Cardiac muscle cell (in vitro differentiated cells and primary cell): Measurements from ENCODE around the gene RIPOR2. TPM values are rescaled to one million over a fixed set of nuclear protein-coding genes. Genes with fewer than 3 reads are reported as not detected.

Experiments used
- DNase-seq, 2 donors: peaks; one replicate each; pipeline versions ENCODE4 v3.0.0 to v3.0.0-alpha.2; 2010 to 2017; ENCODE audit warnings: low read depth in 1 of 2, low spot score in 1 of 2
- H3K27ac ChIP-seq: fragments of 200-600 bp; sonication (generic); 2 replicates; pipeline ENCODE4 v1.5.1; 2016
- H3K27me3 ChIP-seq: fragments of 200-600 bp; sonication (generic); 2 replicates; pipeline ENCODE4 v1.6.0; 2016; ENCODE audit warnings: control low read depth
- H3K36me3 ChIP-seq: fragments of 200-600 bp; sonication (generic); 2 replicates; pipeline ENCODE4 v1.5.1; 2016; ENCODE audit warnings: control low read depth
- H3K4me1 ChIP-seq: fragments of 200-600 bp; sonication (generic); 2 replicates; pipeline ENCODE4 v1.8.1; 2017; ENCODE audit warnings: low read depth, mild to moderate bottlenecking, mixed run types
- H3K4me3 ChIP-seq: fragments of 200-600 bp; sonication (generic); 2 replicates; pipeline ENCODE4 v1.5.1; 2016; ENCODE audit warnings: mild to moderate bottlenecking
- H3K9me3 ChIP-seq: fragments of 200-600 bp; sonication (generic); 2 replicates; pipeline ENCODE4 v1.5.1; 2017; ENCODE audit warnings: low read depth, mild to moderate bottlenecking, control low read depth
- CTCF ChIP-seq: IDR thresholded peaks from 2 replicates; pipeline ENCODE4 v1.5.1; 2012; ENCODE audit warnings: low read depth, mild to moderate bottlenecking, low read length
- polyA plus RNA-seq: library from polyadenylated mRNA; unstranded; fragments of >200 nt; fragmentation: Nextera tagmentation; extraction: Ambion mirVana; gene quantifications from 2 replicates; pipeline ENCODE4 v1.2.1, GENCODE V29; 2016
- total RNA-seq: library from RNA; depleted of rRNA; stranded (reverse); fragments of >200 nt; gene quantifications from 2 replicates; pipeline ENCODE4 v1.2.3, GENCODE V29; 2016

Gene RIPOR2
- total and polyA plus RNA-seq, 2 experiments from 2014 or later: 2.2 to 6.9 TPM

GRCh38 chr6:24809728-24810127 lies 126.0 kb downstream of the RIPOR2 start:
- Histone ChIP-seq H3K9me3 (no peaks in the 10 kb centered on the region), H3K27ac (no peak overlapping the region), H3K4me3 (no peak overlapping the region), H3K27me3 (no peaks in the 10 kb centered on the region), H3K4me1 (no peaks in the 10 kb centered on the region), H3K36me3 (no peaks in the 10 kb centered on the region)
- DNase-seq: no peak
- no peak for TF ChIP-seq CTCF

- no peak for TF ChIP-seq CTCF
- Histone ChIP-seq H3K4me3 (no peak overlapping the region), H3K27me3 (no peaks in the 10 kb centered on the region), H3K27ac (no peak overlapping the region), H3K9me3 (no peaks in the 10 kb centered on the region), H3K4me1 (no peaks in the 10 kb centered on the region), H3K36me3 (no peaks in the 10 kb centered on the region)
- DNase-seq: no peak
Measured at GRCh38 chr6:24807584-24807983, 128.2 kb downstream of the RIPOR2 start.

GRCh38 chr6:24802271-24803059 lies 133.3 kb downstream of the RIPOR2 start:
- Histone ChIP-seq H3K36me3 (no peaks in the 10 kb centered on the region), H3K27me3 (no peaks in the 10 kb centered on the region), H3K27ac (no peak overlapping the region), H3K4me3 (no peak overlapping the region), H3K4me1 (peaks cover 21% of the 10 kb centered on the region), H3K9me3 (no peaks in the 10 kb centered on the region)
- DNase-seq: peak in 1 of 2 donors; percentile 9
- no peak for TF ChIP-seq CTCF

- Histone ChIP-seq H3K27me3 (no peaks in the 10 kb centered on the region), H3K27ac (peak overlapping the region; percentile 5), H3K4me3 (no peak overlapping the region), H3K36me3 (no peaks in the 10 kb centered on the region), H3K9me3 (no peaks in the 10 kb centered on the region), H3K4me1 (peaks cover 24% of the 10 kb centered on the region)
- TF ChIP-seq CTCF: no peak
- DNase-seq: no peak
Measured at GRCh38 chr6:24799541-24799915, 136.2 kb downstream of the RIPOR2 start.

- TF ChIP-seq CTCF: no peak
- Histone ChIP-seq H3K27me3 (no peaks in the 10 kb centered on the region), H3K4me1 (peaks cover 24% of the 10 kb centered on the region), H3K4me3 (no peak within 1 kb of the TSS), H3K9me3 (no peaks in the 10 kb centered on the region), H3K36me3 (no peaks in the 10 kb centered on the region), H3K27ac (peak within 1 kb of the TSS; percentile 5)
- peak in 1 of 2 donors; percentile 24 for DNase-seq
Measured at GRCh38 chr6:24798740-24799540, 136.8 kb downstream of the RIPOR2 start, which contains the start of gene ARMH2. TSS of gene ARMH2 (minus strand) at chr6:24798917. CDS start at chr6:24798857, 60 bp downstream.
